Mesenchymal stem cell (in vitro differentiated cells and primary cell): ENCODE measurements around the gene PCDH1.
"Not testable (repeated sequence)": the region's sequence is repeated elsewhere in the genome, so short reads cannot be mapped to it uniquely, and the experiment has no call there.

ENCODE experiments used
- DNase-seq: peaks from one replicate; pipeline ENCODE4 v3.0.0-alpha.2; 2013
- H2AFZ ChIP-seq: one replicate; pipeline ENCODE4 v1.6.1; 2013; ENCODE audit warnings: low read depth, mild to moderate bottlenecking, control low read depth, inconsistent platforms, low read length, moderate library complexity
- H2AK5ac ChIP-seq: 2 replicates; pipeline ENCODE4 v1.6.1; 2013; ENCODE audit warnings: low read length, moderate library complexity, mild to moderate bottlenecking, inconsistent platforms; ENCODE audit not compliant: severe bottlenecking
- H2BK120ac ChIP-seq: one replicate; pipeline ENCODE4 v1.6.1; 2013; ENCODE audit warnings: low read depth, mild to moderate bottlenecking, inconsistent platforms, low read length, moderate library complexity
- H2BK12ac ChIP-seq, 2 experiments: one replicate each; pipeline ENCODE4 v1.6.1; 2013; ENCODE audit warnings: inconsistent platforms in 2 of 2, low read length in 2 of 2, mild to moderate bottlenecking in 2 of 2, moderate library complexity in 2 of 2, control low read depth in 1 of 2
- H2BK15ac ChIP-seq: one replicate; pipeline ENCODE4 v1.6.1; 2013; ENCODE audit warnings: mild to moderate bottlenecking, low read depth, inconsistent platforms; ENCODE audit not compliant: poor library complexity, severe bottlenecking
- H2BK5ac ChIP-seq: 2 replicates; pipeline ENCODE4 v1.6.1; 2013; ENCODE audit warnings: low read depth, mild to moderate bottlenecking, low read length, control low read depth, inconsistent platforms; ENCODE audit not compliant: poor library complexity, severe bottlenecking
- H3K14ac ChIP-seq, 2 experiments: one replicate each; pipeline ENCODE4 v1.6.1; 2013; ENCODE audit warnings: inconsistent platforms in 2 of 2, low read length in 2 of 2, control low read depth in 1 of 2, mild to moderate bottlenecking in 1 of 2, moderate library complexity in 1 of 2
- H3K18ac ChIP-seq, 2 experiments: one replicate each; pipeline ENCODE4 v1.6.1; 2013; ENCODE audit warnings: inconsistent platforms in 2 of 2, low read length in 2 of 2, control low read depth in 1 of 2, low read depth in 1 of 2, mild to moderate bottlenecking in 1 of 2
- H3K23ac ChIP-seq, 2 experiments: one replicate each; pipeline ENCODE4 v1.6.1; 2013; ENCODE audit warnings: inconsistent platforms in 2 of 2, low read length in 2 of 2, mild to moderate bottlenecking in 2 of 2, moderate library complexity in 2 of 2, control low read depth in 1 of 2
- H3K27ac ChIP-seq: 2 replicates; pipeline ENCODE4 v1.5.1; 2013; ENCODE audit warnings: mild to moderate bottlenecking, moderate library complexity, low read length, control low read depth, inconsistent platforms; ENCODE audit not compliant: poor library complexity, severe bottlenecking
- H3K27me3 ChIP-seq, 2 experiments: 2 replicates each; pipeline versions ENCODE4 v1.6.1 to v1.7.0; 2013; ENCODE audit warnings: low read length in 2 of 2, mild to moderate bottlenecking in 2 of 2, moderate library complexity in 2 of 2, control low read depth in 1 of 2, inconsistent platforms in 1 of 2; ENCODE audit not compliant: control insufficient read depth in 1 of 2, insufficient read depth in 1 of 2
- H3K36me3 ChIP-seq, 2 experiments: 2 replicates each; pipeline versions ENCODE4 v1.6.1 to v1.7.0; 2013; ENCODE audit warnings: low read length in 2 of 2, control low read depth in 1 of 2, inconsistent platforms in 1 of 2, low read depth in 1 of 2, mild to moderate bottlenecking in 1 of 2; ENCODE audit not compliant: insufficient read depth in 2 of 2, control insufficient read depth in 1 of 2
- H3K4ac ChIP-seq, 2 experiments: one replicate each; pipeline ENCODE4 v1.6.1; 2013; ENCODE audit warnings: inconsistent platforms in 2 of 2, low read length in 2 of 2, mild to moderate bottlenecking in 2 of 2, moderate library complexity in 2 of 2, control low read depth in 1 of 2, low read depth in 1 of 2
- H3K4me1 ChIP-seq: 2 replicates; pipeline ENCODE4 v1.6.1; 2013; ENCODE audit warnings: low read depth, low read length, control low read depth; ENCODE audit not compliant: control insufficient read depth, insufficient read depth
- H3K4me2 ChIP-seq: 2 replicates; pipeline ENCODE4 v1.6.1; 2013; ENCODE audit warnings: low read length, mild to moderate bottlenecking, inconsistent platforms; ENCODE audit not compliant: poor library complexity, severe bottlenecking
- H3K4me3 ChIP-seq, 2 experiments: 2 replicates each; pipeline versions ENCODE4 v1.5.1 to v1.7.0; 2013; ENCODE audit warnings: low read length in 2 of 2, mild to moderate bottlenecking in 2 of 2, control low read depth in 1 of 2, low read depth in 1 of 2; ENCODE audit not compliant: insufficient read depth in 1 of 2
- H3K79me1 ChIP-seq: replicated peaks from 2 replicates; pipeline ENCODE4 v1.6.1; 2013; ENCODE audit warnings: mild to moderate bottlenecking, control low read depth, low read length, inconsistent platforms; ENCODE audit not compliant: poor library complexity, severe bottlenecking
- H3K9ac ChIP-seq: 2 replicates; pipeline ENCODE4 v1.7.0; 2013; ENCODE audit warnings: mild to moderate bottlenecking, low read length, moderate library complexity
- H3K9me3 ChIP-seq: 2 replicates; pipeline ENCODE4 v1.7.0; 2013; ENCODE audit warnings: mild to moderate bottlenecking, low read length; ENCODE audit not compliant: control insufficient read depth
- H4K8ac ChIP-seq: one replicate; pipeline ENCODE4 v1.6.1; 2013; ENCODE audit warnings: inconsistent platforms, mild to moderate bottlenecking, low read length, moderate library complexity
- H4K91ac ChIP-seq: one replicate; pipeline ENCODE4 v1.6.1; 2013; ENCODE audit warnings: mild to moderate bottlenecking, low read length, inconsistent platforms
- WGBS: methylation state at CpG from one replicate; pipeline ENCODE4 v1.1.7; 2013; ENCODE audit warnings: mixed read lengths; 5-methylcytosine and 5-hydroxymethylcytosine counted together

Gene PCDH1

GRCh38 chr5:141823056-141823455 lies 55.2 kb downstream of the PCDH1 start:
- no peak overlapping the region for H2AFZ ChIP-seq
- H3K4me2 ChIP-seq: no peak overlapping the region
- no peak overlapping the region for H2BK12ac ChIP-seq
- no peak overlapping the region for H4K91ac ChIP-seq
- no peak overlapping the region for H3K23ac ChIP-seq
- no peak for DNase-seq
- H3K4me1 ChIP-seq: no peaks in the 10 kb centered on the region
- H3K4ac ChIP-seq: no peak overlapping the region
- H3K9ac ChIP-seq: no peak overlapping the region
- H2BK120ac ChIP-seq: no peak overlapping the region
- H3K36me3 ChIP-seq: no peaks in the 10 kb centered on the region
- H2BK15ac ChIP-seq: no peak overlapping the region
- H3K27ac ChIP-seq: no peak overlapping the region
- no peaks in the 10 kb centered on the region for H3K79me1 ChIP-seq
- peaks cover 52 to 79% of the 10 kb centered on the region in 2 experiments for H3K27me3 ChIP-seq
- 81% methylated on average over 3 of the region's 3 CpGs for WGBS
- H2AK5ac ChIP-seq: no peak overlapping the region
- H2BK5ac ChIP-seq: no peak overlapping the region
- no peak overlapping the region for H3K4me3 ChIP-seq
- H3K14ac ChIP-seq: no peak overlapping the region
- H3K18ac ChIP-seq: no peak overlapping the region
- H3K9me3 ChIP-seq: no peaks in the 10 kb centered on the region
- H4K8ac ChIP-seq: no peak overlapping the region

- Histone ChIP-seq H3K18ac (peak overlapping the region in 1 of 2 experiments; percentile 18), H3K23ac (no peak overlapping the region), H3K14ac (no peak overlapping the region), H3K9me3 (no peaks in the 10 kb centered on the region), H3K79me1 (no peaks in the 10 kb centered on the region), H3K4me2 (no peak overlapping the region), H3K9ac (peak overlapping the region; percentile 82), H4K91ac (no peak overlapping the region), H3K4me3 (no peak overlapping the region), H3K36me3 (no peaks in the 10 kb centered on the region), H2BK120ac (no peak overlapping the region), H3K4ac (no peak overlapping the region), H2BK12ac (peak overlapping the region in 1 of 2 experiments; percentile 40), H2AFZ (no peak overlapping the region), H2BK5ac (no peak overlapping the region), H2AK5ac (no peak overlapping the region), H3K4me1 (no peaks in the 10 kb centered on the region), H3K27ac (no peak overlapping the region), H4K8ac (peak overlapping the region; percentile 41), H3K27me3 (peaks cover 50 to 71% of the 10 kb centered on the region in 2 experiments), H2BK15ac (no peak overlapping the region)
- DNase-seq: no peak
- 56% methylated on average over 2 of the region's 2 CpGs for WGBS
Measured at GRCh38 chr5:141822144-141822543, 56.1 kb downstream of the PCDH1 start.

GRCh38 chr5:141821430-141821925 lies 56.7 kb downstream of the PCDH1 start:
- Histone ChIP-seq H2BK12ac (no peak overlapping the region), H3K79me1 (no peaks in the 10 kb centered on the region), H3K27me3 (peaks cover 50 to 71% of the 10 kb centered on the region in 2 experiments), H2AK5ac (no peak overlapping the region), H4K91ac (no peak overlapping the region), H2AFZ (no peak overlapping the region), H3K4me2 (no peak overlapping the region), H3K4ac (no peak overlapping the region), H4K8ac (no peak overlapping the region), H3K27ac (no peak overlapping the region), H3K36me3 (no peaks in the 10 kb centered on the region), H3K4me1 (no peaks in the 10 kb centered on the region), H3K18ac (no peak overlapping the region), H3K4me3 (no peak overlapping the region), H2BK5ac (no peak overlapping the region), H3K9me3 (no peaks in the 10 kb centered on the region), H3K23ac (no peak overlapping the region), H3K9ac (peak overlapping the region; percentile 82), H2BK15ac (no peak overlapping the region), H3K14ac (no peak overlapping the region), H2BK120ac (no peak overlapping the region)
- peak; percentile 85 for DNase-seq
- 72% methylated on average over 3 of the region's 3 CpGs for WGBS

- not testable (repeated sequence) for H2BK15ac ChIP-seq, H3K9ac ChIP-seq, H3K27ac ChIP-seq, H3K36me3 ChIP-seq, H3K4me3 ChIP-seq, H3K4ac ChIP-seq, H3K4me2 ChIP-seq, H3K23ac ChIP-seq, H3K14ac ChIP-seq, DNase-seq, H2BK5ac ChIP-seq, H4K91ac ChIP-seq, H2AK5ac ChIP-seq, H3K4me1 ChIP-seq, H2BK120ac ChIP-seq, H2AFZ ChIP-seq, H3K18ac ChIP-seq, H2BK12ac ChIP-seq, H3K9me3 ChIP-seq, H3K79me1 ChIP-seq, H4K8ac ChIP-seq
- H3K27me3 ChIP-seq: peaks cover 45 to 71% of the 10 kb centered on the region in 2 experiments
- WGBS: 91% methylated on average over 14 of the region's 15 CpGs
Measured at GRCh38 chr5:141820686-141821085, 57.5 kb downstream of the PCDH1 start.
